Fibroblast of lung (primary cell): ENCODE measurements around the gene C12orf54.

ENCODE experiments used
- CTCF ChIP-seq, 2 donors: IDR thresholded peaks in 1 of 2; conservative IDR thresholded peaks in 1 of 2; 1 replicate in 1 of 2; 2 replicates in 1 of 2; pipeline ENCODE4 v1.5.1; 2011 to 2012; ENCODE audit warnings: low read length in 2 of 2, control low read depth in 1 of 2, inconsistent platforms in 1 of 2, low read depth in 1 of 2, mild to moderate bottlenecking in 1 of 2
- EZH2 ChIP-seq: IDR thresholded peaks from 2 replicates; pipeline ENCODE4 v1.5.1; 2012; ENCODE audit warnings: low read length, control low read depth, mild to moderate bottlenecking; ENCODE audit errors: missing control alignments

DNA sequence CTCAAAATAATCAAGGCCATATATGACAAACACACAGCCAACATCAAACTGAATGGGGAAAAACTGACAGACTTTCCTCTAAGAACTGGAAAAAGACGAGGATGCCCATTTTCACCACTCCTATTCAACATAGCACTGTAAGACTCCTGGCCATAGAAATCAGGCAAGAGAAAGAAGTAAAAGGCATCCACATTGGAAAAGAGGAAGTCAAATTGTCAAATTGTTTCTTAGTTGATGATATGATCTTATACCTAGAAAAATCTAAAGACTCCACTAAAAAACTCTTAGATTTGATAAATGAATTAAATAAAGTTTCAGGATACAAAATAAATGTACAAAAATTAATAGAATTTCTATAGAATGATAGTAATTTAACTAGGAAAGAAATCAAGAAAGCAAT, 54.3 kb downstream of the C12orf54 start:
- TF ChIP-seq CTCF (conservative IDR thresholded peaks at IDR 0.05 in 1 of 2, IDR thresholded peaks at IDR 0.05 in 1 of 2; ENCODE audit: low read depth in 1 of 2, low read length in 2 of 2) (no peak), EZH2 (no peak)
